ENCODE results near the gene CAPZB.

Gene CAPZB

DNA sequence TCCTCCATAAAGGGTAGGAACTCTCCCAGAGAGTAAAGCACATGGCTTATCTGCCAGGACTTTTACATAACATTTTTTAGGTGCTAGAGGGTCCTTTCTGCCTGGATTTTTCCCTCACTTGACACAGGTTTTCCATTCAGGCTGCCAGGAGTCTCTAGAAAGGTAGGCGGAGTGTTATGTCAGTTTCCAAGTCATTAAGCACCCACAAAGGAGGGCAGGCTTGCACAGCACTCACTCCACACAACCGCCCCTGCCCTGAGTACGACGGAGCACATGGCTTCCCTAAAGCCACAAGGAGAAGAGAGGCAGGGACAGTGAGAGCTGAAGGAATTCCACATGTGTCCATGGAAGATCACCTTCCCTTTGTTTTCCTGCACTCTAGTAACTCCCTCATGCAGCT is 55.7 kb downstream of the CAPZB start:
- no peak for DNase-seq (ENCODE audit: low spot score)

DNA sequence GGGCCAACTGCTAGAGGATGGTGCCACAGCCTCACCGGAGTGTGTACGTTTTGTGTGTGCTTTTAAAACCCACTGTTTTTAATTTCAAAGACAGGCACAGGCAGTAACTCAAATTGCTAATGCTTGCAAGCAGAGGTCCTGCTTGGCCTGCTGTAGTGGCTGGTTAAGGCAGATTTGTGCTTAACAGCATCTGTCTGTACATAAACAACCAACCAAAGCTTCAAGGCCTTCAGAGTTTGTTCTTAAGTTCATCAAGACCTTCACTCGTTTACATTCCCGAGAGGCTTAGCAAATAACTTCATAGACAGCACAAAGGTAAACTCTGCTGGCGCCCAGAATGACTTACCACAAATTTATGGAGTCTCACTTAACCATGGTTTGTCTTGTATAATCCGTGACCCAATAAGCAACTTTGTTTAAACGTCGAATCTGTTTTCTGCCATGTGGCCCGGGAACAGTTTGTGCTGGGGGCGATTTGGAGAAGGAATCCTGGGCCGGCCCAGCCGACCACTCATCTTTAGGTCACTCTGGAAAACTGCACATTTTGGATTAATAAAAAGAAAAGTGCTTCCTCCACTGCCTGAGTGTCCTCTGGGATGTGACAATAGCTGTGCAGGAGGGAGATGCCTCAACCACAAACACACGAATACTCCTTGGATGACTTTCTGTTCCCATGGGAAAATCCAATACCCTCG is 58.1 kb downstream of the CAPZB start:
- no peak for DNase-seq (ENCODE audit: low spot score)

DNA sequence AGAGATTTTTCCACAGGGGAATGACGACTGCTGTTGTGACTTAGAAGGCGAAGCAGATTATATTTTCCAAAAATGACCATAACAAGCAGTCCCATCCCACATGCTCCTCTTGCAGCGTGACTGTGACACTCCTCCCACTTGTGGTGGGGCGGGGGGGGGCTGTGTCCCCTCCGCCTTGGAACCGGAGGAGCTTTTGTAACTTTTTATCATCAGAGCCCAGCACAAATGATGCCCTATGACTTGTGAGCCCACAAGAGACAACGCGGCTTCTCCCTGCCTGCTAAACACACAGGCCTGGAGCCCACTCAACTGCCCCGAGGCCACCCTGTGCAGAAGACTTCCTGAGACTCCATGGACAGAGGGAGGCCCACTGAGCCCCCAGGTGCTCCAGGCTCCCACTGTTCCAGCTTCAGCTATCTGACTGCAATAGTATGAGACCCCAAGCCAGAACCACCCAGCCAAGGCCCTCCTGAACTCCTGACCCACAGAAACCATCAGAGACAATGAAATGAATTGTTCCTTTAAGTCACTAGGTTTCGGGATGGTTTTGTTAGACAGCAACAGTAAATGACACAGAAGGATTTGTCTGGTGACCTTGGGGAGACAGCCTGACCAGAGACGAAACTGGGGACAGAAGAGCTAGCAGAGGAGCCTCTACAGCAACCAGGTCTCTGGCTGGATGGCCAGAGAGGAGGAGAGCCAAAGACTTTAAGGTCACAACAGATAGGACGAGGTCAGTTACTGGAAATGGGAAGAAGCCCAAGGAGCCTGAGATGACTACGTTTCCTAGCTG is 58.8 kb downstream of the CAPZB start:
- DNase-seq (ENCODE audit: low spot score), result no peak

DNA sequence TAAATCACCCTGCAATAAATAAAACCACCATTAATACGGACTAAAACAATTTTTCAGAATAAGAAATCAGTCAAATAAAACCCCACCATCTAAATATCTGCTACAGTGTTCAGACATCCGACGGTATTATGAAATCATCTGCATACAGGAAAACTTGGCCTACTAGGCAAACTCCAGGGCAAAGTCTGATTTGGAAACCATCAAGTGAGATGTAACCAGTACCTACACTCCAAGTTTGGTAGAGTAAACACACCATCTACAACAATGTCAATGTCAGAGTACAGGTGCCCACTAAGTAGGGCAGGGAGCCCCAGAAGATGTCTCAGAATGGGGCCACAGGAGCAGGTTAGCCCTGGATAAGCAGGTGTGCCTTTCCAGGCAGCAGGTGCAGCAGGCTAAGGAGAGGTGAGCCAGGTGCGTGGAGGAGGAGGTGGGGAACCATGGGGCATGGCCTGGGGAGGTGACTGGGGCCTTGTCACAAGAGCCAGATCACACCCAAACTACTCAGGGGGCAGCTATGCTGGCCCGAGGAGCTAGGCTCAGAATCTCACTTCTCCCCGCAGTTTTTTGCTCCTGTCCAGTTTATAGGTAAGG is 59.6 kb downstream of the CAPZB start:
- no peak for DNase-seq (ENCODE audit: low spot score)

DNA sequence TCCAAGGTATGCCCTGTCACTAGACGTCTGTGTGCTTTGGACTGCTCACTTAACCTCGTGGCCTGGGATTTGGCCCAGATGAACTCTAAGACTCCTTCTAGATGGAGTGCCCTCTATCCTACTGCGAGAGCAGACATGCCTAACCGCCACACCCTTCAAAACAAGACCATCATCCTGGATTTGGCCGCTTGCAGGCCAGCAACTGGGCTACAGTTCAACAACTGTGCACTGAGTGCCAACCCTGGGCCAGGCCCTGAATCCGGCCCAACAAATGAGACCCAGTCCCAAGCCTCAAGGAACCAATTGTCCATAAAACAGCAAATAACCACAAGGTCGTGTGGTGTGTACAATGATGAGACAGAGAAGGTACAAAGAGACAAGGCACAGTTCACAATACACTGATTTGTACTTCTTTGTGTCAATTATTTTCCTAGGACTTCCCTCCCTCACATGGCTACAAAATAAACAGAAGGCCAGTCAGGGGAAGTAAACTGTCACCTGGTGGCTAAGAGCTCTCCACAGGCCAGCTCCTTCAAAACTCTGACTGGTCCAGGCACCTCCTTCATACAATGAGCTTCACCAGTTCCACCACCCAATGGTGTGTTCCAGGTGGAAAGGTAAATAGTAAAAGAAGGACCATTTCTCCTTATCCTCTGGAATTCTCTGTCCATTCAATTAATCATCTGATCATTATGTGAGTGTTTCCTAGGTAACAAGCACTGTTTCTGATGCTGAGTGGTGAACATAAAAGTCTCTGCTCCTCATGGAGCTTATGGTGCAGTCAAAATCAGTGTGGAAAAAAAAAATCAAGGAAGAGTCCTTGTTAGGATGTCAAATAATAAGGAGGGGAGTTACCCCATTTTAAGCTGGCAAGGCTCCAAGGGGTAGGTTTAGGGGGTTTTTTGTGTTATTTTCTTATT is 60.4 kb downstream of the CAPZB start:
- no peak for DNase-seq (ENCODE audit: low spot score)

DNA sequence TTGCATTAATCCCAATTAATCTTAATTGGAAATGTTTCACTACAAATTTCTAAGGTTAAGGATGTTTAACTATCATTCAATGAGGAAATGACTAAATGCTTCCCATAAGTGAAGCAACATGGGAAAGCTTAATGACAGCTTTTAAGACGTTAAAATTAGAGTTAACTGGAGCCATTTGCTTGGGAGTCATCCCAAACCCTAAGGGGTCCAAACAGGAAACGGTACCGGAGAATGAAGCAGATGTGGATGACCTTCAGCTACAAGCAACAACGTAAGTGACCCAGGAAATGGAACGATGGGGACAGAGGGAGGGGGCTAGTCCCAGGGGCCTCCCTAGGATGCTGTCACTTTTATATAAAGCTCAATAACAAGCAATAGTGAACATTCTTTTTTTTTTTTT is 62.2 kb downstream of the CAPZB start:
- no peak for DNase-seq (ENCODE audit: low spot score)

DNA sequence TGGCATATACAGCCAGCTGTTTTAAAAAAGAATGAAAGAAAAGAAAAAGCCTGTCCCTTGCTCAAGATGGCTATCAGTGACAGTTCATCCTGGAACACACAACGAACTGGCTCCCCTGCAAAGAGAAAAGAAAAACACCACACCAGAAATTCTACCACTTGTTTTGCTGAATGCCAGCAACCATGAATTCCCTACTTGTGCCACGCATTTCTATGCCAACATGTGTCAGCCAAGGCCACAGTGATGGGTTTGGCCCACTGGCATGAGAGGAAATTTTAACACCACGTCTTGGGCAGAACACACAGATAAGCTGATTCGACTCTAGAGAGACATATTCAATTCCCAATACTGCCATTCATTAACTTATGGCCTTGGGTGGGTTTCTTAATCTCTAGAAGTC is 64.0 kb downstream of the CAPZB start:
- no peak for DNase-seq (ENCODE audit: low spot score)

DNA sequence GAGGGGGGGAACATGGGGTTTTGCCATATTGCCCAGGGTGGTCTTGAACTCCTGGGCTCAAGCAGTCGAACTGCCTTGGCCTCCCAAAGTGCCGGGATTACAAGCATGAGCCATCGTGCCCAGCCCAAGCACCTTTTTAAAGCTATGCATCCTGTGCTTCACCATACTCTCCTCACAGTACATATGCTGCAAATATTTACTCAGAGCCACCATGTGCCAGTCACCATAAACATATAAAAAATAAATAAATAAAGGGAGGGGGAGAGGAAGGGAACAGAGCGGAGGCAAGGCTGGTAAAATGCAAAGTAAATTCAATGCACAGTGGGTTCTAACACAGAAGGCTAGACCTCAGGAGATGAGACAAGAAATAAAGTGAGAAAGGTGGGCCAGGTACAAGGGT is 64.7 kb downstream of the CAPZB start:
- no peak for DNase-seq (ENCODE audit: low spot score)

DNA sequence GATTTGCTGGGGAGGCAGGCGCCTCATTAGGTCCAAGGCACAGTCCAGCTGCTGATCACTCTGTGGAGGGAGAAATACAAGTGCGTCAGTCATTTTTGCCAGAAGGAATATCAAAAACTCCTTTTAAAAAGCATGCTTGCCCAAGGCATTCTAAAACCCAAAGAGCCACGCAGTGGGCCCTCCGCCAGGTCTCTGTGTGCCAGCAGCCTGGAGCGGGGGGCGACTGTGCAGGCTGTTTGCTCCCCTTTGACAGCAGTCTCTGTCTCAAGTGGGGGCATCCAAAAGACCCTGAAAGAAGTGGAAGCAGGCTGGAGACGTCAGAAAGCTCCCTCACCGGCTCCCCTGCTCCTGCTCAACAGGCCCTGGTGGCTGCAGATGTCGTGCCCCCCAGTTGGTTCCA is 65.6 kb downstream of the CAPZB start:
- DNase-seq (ENCODE audit: low spot score), result no peak

DNA sequence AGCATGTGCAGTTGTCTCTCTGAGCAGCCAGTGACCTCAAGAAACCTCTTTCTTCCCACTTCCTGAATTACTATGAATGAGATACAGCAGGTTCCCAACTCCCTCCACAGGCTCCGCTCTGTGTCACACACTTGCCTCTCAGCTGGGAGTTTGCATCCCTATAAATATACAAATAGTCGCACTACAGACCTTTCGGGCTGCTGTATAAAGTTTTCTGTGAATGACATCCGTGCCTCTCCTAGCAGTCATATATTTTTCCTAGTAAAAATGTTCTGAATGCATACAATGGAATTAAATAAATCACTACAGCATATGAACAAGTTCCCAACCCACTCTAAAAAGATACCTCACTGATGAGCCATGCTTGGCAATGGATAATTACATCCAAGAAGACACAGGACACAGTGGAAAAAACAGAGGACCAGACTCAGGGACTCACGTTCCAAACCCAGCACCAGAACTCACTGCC is 66.8 kb downstream of the CAPZB start:
- no peak for DNase-seq (ENCODE audit: low spot score)

DNA sequence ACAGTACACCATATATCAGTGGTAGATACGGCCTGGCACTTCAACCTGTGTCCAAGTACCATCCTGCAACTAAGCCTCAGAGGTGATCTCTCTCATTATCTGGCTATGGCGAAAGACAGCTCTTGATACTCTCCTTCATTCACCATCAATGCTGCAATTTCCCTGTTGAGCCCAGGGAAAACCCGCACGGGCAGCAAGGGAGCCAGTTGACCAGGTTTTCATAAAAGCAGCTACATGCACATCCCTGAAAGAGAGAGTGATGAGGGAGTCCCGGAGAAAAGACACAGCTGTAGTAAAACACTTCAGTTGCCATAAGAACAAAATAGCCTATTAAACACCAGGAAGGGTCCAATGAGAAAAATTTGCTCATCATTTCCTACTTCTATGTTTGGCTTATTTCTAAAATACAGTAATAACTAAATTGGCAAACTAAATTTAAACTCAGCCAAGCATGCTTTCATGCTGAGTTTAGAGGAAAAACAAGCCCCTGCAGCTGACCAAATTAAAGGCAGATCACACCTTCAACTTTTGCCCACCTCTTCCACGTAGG is 68.3 kb downstream of the CAPZB start:
- DNase-seq (ENCODE audit: low spot score), result no peak

DNA sequence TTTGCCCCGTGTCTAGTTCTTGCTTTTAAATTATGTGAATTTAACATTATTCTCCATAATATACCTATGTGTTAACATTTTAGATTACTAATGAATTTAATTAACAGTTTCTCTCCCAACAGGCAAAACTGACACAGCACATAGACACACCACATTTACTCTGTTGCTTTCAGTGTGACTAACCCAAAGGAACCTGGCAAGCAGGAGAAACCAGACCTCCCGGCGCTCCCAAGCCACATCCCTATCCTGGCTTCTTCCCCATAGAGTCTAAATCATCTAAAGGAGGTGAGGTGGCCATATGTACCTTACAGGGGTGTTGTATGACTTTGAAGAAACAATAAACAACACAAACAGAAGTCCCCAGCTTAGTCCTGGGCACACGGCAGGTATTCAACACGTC is 69.2 kb downstream of the CAPZB start:
- DNase-seq (ENCODE audit: low spot score), result no peak

DNA sequence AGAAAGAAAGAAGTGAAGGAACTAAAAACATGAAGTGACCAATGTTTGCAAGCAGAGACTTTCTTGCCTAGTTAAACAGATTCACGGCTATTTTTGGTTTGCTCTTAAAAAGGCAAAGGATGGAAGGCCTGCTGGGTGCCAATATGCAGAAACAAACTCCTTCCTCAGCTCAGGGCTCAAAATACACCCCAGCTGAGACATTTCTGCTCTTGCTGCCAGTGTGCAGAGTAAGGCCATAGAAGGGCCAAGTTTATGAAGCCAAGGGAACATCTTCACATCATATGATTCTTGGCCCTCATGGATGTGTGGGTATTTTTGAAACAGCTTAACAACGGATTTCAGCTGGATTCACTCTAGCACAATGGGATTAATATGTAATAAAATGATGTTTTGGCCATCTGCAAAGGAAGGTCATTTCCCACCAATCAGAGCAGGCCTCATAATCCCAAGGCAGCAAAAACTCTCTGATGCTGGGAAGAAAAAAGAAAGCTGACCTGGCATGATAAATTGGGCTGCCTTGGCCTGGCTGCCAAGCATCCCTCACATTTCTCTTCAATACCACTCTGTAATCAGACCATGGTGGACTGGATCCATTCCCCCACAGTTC is 70.7 kb downstream of the CAPZB start:
- DNase-seq (ENCODE audit: low spot score), result no peak

DNA sequence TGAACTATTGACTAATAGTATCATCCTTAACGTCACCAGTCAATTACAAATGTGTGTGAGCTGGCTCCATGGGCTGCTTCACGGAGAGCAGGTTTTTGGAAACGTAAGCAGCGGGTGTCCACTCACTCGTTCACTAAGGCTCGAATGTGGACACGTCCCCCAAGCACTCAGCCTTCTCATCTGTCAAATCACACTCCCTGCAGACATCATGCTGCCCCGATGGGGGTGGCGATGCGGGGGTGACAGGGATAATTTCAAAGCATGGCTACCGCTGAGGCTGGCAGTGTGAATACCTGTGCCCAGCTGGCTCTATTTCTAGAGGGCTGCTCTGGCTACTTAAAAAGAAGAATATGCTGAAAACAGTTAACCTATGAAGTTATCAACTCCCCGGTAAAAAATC is 71.3 kb downstream of the CAPZB start:
- no peak for DNase-seq (ENCODE audit: low spot score)

DNA sequence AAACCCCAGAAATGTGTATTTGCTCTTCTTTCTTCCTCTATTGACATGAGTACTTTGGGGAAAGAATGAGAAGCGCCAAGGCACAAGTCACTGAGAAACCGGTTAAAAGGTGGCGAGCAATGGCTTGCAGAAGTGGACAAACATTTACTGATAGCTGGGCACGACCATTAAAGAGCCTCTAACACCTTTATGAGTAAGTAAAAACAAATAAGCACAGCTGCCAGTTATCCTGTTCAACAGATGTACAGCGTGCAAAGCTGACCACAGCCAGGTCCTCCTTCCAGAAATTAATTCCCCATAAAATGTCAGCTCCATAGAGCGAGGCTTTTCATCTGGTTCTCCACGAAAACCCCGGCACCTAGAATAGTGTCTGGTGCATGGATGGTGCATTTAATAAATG is 72.7 kb downstream of the CAPZB start:
- DNase-seq (ENCODE audit: low spot score), result no peak

DNA sequence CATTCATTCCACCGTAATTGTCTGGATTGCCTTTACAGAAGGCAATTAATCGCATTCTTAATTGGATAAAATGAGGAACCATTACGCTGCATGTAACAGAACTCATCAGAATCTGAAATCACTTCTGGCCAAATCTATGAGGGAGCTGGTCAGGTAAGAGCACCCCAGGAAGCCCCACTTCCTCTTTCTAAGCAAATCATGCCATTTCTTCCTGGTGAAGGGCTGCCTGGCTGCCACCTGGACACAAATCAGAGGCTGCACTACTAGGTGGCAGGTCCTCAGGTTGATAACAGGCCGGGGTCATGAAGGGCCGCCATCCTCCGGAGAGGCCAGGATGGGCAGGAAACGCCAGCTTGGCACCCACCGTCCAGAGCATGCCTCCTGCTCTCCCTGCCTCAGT is 73.7 kb downstream of the CAPZB start:
- no peak for DNase-seq (ENCODE audit: low spot score)

DNA sequence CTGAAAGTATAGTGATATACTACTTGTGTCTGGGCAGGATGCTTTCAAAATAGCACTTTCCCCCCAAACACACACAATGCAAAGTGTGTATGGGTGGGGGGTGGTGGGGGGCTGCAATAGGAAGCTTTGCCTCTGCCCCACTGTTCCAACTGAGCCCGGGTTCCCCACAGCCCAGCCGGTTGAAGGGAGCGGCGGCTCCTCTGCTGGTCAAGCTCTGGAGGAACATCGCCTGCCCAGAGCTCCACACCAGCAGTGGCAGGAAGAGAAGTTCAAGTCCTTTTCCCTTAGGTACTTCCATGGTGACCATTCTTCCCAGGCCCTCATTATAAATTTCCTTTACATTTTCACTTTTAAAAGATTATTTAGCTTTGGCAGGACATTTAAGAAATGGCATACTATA is 74.9 kb downstream of the CAPZB start:
- no peak for DNase-seq (ENCODE audit: low spot score)

DNA sequence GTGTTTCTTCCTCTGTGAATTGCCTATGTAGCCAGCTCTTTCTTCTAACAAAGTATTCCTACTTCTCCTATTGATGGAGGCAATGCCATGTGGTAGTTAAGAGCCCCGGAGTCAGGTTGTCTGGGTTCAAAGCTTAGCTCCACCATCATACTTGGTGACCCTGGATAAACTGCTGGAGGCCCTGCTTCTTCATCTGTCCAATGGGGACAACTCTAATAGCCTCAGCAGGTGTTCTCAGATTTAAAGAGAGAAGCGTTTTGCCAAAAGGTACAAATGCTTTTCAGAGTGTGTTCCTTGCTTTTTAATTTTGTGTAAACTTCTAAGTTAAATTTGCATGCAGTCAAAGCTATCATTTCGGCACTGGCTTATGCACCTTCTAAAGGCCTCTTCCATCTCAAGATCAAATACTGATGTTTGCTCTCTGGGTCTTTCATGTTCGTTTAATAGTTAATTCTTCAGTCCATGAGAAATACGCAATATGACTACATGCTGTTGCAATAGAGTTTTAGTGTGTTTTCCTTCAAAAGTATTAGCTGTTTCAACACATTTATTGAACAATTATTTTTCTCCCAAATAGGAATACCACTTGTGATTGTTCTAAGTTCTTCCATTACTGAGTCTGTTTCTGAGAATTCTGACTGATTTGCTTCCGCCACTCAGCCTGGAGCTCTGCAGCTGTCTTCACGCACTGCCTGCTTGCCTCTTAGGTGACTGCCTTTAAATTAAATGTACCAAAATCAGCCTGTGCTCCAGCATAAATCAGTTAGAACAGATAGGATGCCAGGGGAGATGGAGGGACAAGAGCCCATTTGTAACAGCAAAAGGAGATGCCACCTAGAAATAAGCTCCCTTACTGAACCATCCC is 75.6 kb downstream of the CAPZB start:
- no peak for DNase-seq (ENCODE audit: low spot score)

DNA sequence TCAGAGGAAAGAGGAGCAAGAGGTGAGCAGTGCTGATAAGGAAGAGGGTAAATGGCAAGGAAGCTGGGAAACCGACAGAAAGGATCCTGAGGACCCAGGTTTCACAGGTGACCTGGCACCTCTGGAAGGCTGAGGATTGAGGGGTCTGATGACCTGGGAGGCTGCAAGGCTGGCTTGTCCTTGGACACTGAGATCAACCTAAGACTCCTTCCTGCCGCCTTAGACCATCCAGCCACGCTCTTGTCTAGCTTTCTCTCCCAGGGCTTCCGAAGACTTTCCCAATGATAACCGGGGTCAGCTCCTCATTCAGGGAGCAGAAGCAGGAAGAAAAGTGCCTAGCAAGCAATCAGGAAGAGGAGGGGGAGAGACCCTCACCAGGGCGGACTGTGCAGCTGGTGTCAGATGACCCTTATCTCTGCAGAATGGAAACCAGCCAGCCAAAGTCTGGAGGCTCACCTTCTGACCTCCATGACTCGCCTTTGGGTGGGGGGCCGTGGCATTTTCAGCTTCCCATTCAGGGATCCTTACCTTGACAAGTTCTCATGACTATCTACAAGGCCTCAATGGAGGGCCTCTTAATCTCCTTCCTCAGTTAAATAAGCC is 77.7 kb downstream of the CAPZB start:
- no peak for DNase-seq (ENCODE audit: low spot score)

DNA sequence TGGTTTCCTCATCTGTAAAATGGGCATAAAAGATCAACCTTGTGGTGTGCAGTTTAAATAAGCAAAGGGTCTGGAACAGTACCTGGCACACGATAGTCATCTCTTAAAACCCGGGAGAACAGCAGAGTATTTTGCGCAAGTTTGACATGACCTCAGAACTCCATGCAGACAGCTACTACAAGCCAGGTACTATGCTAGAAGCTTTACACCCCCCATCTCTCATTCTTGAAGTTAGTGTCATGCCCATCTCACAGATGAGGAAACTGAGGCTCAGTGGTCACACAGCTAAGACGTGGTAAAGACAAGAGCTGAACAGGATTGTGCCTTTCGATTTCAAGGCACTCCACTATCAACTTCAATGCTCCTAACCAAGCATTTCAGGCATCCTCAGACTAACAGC is 78.7 kb downstream of the CAPZB start:
- DNase-seq (ENCODE audit: low spot score), result no peak

Data from left forelimb (tissue), 1 donor.